GM12878 (cell line): Measurements from ENCODE around the gene FAM200B. TPM values are rescaled to one million over a fixed set of nuclear protein-coding genes. Genes with fewer than 3 reads are reported as not detected.

ENCODE experiments used
- ATAC-seq: fragments of 200-7000 bp; cut with Tn5 transposase; 3 replicates; pipeline ENCODE4 v1.9.1; 2020; ENCODE audit warnings: mild to moderate bottlenecking, moderate library complexity
- BruUV-seq: library from RNA; stranded (reverse); fragments of 400-500 nt; replicated peaks from 2 replicates; lab custom pipeline; 2021; lab: Mats Ljungman, UMichigan
- CTCF ChIA-PET: fragments of 300-600 bp; sonication (Branson Sonifier 250); formaldehyde crosslinking; extraction: SDS; loops from one replicate; lab custom pipeline; 2021; ENCODE audit warnings: inconsistent platforms; lab: Yijun Ruan, JAX
- POLR2A ChIA-PET: fragments of 350-600 bp; formaldehyde crosslinking; extraction: SDS; loops from one replicate; lab custom pipeline; 2021; ENCODE audit warnings: inconsistent platforms; lab: Charles Lee
- RAD21 ChIA-PET: fragments of 300-600 bp; sonication (Branson Sonifier 250); formaldehyde crosslinking; loops from one replicate; lab custom pipeline; 2023; ENCODE audit warnings: antibody characterized with exemption; ENCODE audit not compliant: unreplicated experiment; lab: Charles Lee
- SMC1A ChIA-PET: fragments of 300-600 bp; sonication (Branson Sonifier 250); formaldehyde crosslinking; loops from one replicate; lab custom pipeline; 2023; ENCODE audit not compliant: unreplicated experiment, uncharacterized antibody; lab: Charles Lee
- DNase-seq: peaks from one replicate; pipeline ENCODE4 v3.0.0-alpha.2; 2011; ENCODE audit warnings: low read depth, low spot score
- FAIRE-seq: peaks from 3 replicates; lab custom pipeline; 2011; peaks lifted over from hg19 to GRCh38; lab: Jason Lieb, UNC
- H2AFZ ChIP-seq: 2 replicates; pipeline ENCODE4 v1.6.0; 2011; ENCODE audit warnings: low read depth, low read length, control low read depth; ENCODE audit not compliant: control insufficient read depth
- H3K27ac ChIP-seq: 2 replicates; pipeline ENCODE4 v1.5.1; 2011; ENCODE audit warnings: control low read depth; ENCODE audit not compliant: control insufficient read depth, insufficient read depth
- H3K27me3 ChIP-seq, 2 experiments: replicated peaks in 1 of 2; 2 replicates each; pipeline versions ENCODE4 v1.6.0 to v1.6.1; 2011; ENCODE audit warnings: low read length in 1 of 2; ENCODE audit not compliant: control insufficient read depth in 2 of 2, insufficient read depth in 2 of 2
- H3K36me3 ChIP-seq, 2 experiments: 2 replicates each; pipeline ENCODE4 v1.5.1; 2011; ENCODE audit warnings: low read length in 1 of 2; ENCODE audit not compliant: control insufficient read depth in 2 of 2, insufficient read depth in 2 of 2
- H3K4me1 ChIP-seq: 2 replicates; pipeline ENCODE4 v1.6.1; 2011; ENCODE audit warnings: mild to moderate bottlenecking, low read length, moderate library complexity, mixed read lengths; ENCODE audit not compliant: control insufficient read depth, insufficient read depth
- H3K4me2 ChIP-seq: 2 replicates; pipeline ENCODE4 v1.6.0; 2011; ENCODE audit warnings: control low read depth; ENCODE audit not compliant: control insufficient read depth, insufficient read depth
- H3K4me3 ChIP-seq: fragments of 200-600 bp; sonication (generic); 2 replicates; pipeline ENCODE4 v1.5.1; 2016
- H3K79me2 ChIP-seq: 2 replicates; pipeline ENCODE4 v1.6.0; 2011; ENCODE audit warnings: low read length; ENCODE audit not compliant: control insufficient read depth, insufficient read depth
- H3K9ac ChIP-seq: 2 replicates; pipeline ENCODE4 v1.8.0; 2011; ENCODE audit warnings: low read length, control low read depth, mixed read lengths; ENCODE audit not compliant: control insufficient read depth, insufficient read depth
- H3K9me3 ChIP-seq: replicated peaks from 3 replicates; pipeline ENCODE4 v1.5.1; 2011; ENCODE audit warnings: mild to moderate bottlenecking, low read length; ENCODE audit not compliant: control insufficient read depth, insufficient read depth
- H4K20me1 ChIP-seq: 2 replicates; pipeline ENCODE4 v1.6.0; 2011; ENCODE audit not compliant: control insufficient read depth, insufficient read depth
- CHD4 ChIP-seq: fragments of 200-600 bp; sonication (generic); IDR thresholded peaks from 2 replicates; pipeline ENCODE4 v1.6.1; 2016; ENCODE audit warnings: mild to moderate bottlenecking
- NFIC ChIP-seq: IDR thresholded peaks from 2 replicates; pipeline ENCODE4 v1.6.1; 2012; ENCODE audit warnings: low read depth, mild to moderate bottlenecking, inconsistent platforms, low read length, moderate library complexity
- RCOR1 ChIP-seq: conservative IDR thresholded peaks from 2 replicates; pipeline ENCODE4 v1.6.1; 2012; ENCODE audit warnings: low read depth, low read length, improper control_type of control experiment
- SMC3 ChIP-seq: IDR thresholded peaks from 2 replicates; pipeline ENCODE4 v1.6.1; 2011; ENCODE audit warnings: low read length, improper control_type of control experiment, borderline replicate concordance
- SREBF1 ChIP-seq: IDR thresholded peaks from 2 replicates; pipeline ENCODE4 v1.6.1; 2012; ENCODE audit warnings: mild to moderate bottlenecking, low read length
- WGBS: methylation state at CpG from one replicate; pipeline ENCODE4 v1.1.6; 2016; ENCODE audit warnings: low lambda C conversion rate; ENCODE audit not compliant: insufficient replicate concordance, insufficient coverage; ENCODE audit errors: missing lambda C conversion rate; 5-methylcytosine and 5-hydroxymethylcytosine counted together
- in situ Hi-C: fragments of 300-500 bp; cut with MboI; formaldehyde crosslinking; loops from 9 replicates; pipeline ENCODE4 v1.14.3; 2018; ENCODE audit warnings: mixed read lengths
- intact Hi-C: fragments of 100-400 bp; cut with micrococcal nuclease; formaldehyde crosslinking; loops from one replicate; pipeline ENCODE4 v1.14.2; 2022; ENCODE audit not compliant: unreplicated experiment
- polyA plus RNA-seq, 11 experiments: library from polyadenylated mRNA; depleted of rRNA in 4 of 11; unstranded in 6 of 11; stranded (reverse) in 5 of 11; fragments of >200 nt; fragmentation: Nextera tagmentation in 4 of 11; fragmentation: Illumina TruSeq in 1 of 11; extraction: Ambion mirVana in 4 of 11; extraction: Trizol in 1 of 11; gene quantifications; 1 replicate in 1 of 11; 2 replicates in 10 of 11; pipeline versions ENCODE4 v1.2.1 to v1.2.3, GENCODE V29; 2011 to 2016; ENCODE audit warnings: inconsistent platforms in 2 of 11, missing spikeins in 2 of 11, low read depth in 1 of 11
- total RNA-seq, 4 experiments: library from RNA; depleted of rRNA in 3 of 4; stranded (reverse); fragments of >200 nt in 3 of 4; fragmentation: Illumina TruSeq in 1 of 4; extraction: Trizol in 1 of 4; gene quantifications; 2 replicates each; pipeline versions ENCODE4 v1.2.1 to v1.2.3, GENCODE V29; 2013 to 2021
- TF ChIP-seq, protein P1 (sequence below): IDR thresholded peaks from 2 replicates; pipeline ENCODE4 v1.6.1; 2011; ENCODE audit warnings: low read depth, mild to moderate bottlenecking, low read length, moderate library complexity, borderline replicate concordance; ENCODE audit errors: extremely low read depth
- TF ChIP-seq, protein P2 (sequence below): fragments of 450-650 bp; IDR thresholded peaks from 2 replicates; pipeline ENCODE4 v1.6.1; 2017; ENCODE audit warnings: low read depth, mild to moderate bottlenecking, moderate library complexity

The FAM200B gene
- total and polyA plus RNA-seq, 10 of the 15 experiments (the other 5 are each of a cell fraction or from before 2014, with no cell fraction given) = 13.8 to 48.5 (median 25.5) TPM

DNA sequence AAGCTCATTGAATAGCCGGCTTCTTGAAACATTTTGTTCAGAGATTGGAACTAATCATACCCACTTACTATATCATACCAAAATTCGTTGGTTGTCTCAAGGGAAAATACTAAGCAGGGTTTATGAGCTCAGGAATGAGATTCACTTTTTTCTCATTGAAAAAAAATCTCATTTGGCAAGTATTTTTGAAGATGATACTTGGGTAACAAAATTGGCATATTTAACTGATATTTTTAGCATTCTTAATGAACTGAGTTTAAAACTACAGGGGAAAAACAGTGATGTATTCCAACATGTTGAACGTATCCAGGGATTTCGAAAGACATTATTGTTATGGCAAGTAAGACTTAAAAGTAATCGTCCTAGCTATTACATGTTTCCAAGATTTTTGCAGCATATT lies 6.4 kb downstream of the FAM200B start:
- TF ChIP-seq SMC3 (no peak), RCOR1 (no peak), NFIC (no peak), SREBF1 (no peak), CHD4 (no peak)
- TF ChIP-seq, protein P1, sequence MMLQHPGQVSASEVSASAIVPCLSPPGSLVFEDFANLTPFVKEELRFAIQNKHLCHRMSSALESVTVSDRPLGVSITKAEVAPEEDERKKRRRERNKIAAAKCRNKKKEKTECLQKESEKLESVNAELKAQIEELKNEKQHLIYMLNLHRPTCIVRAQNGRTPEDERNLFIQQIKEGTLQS = no peak
- TF ChIP-seq, protein P2, sequence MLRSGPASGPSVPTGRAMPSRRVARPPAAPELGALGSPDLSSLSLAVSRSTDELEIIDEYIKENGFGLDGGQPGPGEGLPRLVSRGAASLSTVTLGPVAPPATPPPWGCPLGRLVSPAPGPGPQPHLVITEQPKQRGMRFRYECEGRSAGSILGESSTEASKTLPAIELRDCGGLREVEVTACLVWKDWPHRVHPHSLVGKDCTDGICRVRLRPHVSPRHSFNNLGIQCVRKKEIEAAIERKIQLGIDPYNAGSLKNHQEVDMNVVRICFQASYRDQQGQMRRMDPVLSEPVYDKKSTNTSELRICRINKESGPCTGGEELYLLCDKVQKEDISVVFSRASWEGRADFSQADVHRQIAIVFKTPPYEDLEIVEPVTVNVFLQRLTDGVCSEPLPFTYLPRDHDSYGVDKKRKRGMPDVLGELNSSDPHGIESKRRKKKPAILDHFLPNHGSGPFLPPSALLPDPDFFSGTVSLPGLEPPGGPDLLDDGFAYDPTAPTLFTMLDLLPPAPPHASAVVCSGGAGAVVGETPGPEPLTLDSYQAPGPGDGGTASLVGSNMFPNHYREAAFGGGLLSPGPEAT = no peak
- no peak overlapping the region for H3K4me2 ChIP-seq
- intact Hi-C loops = no loop called here
- in situ Hi-C loops = no loop called here
- POLR2A ChIA-PET = interaction anchor here (0.6 to 1.3 kb wide), 4 partner anchors 8 to 43 kb away, joined by 3 to 9 read pairs (median 4); no protein-coding TSS in a partner anchor
- SMC1A ChIA-PET = interaction anchor here (0.7 to 1.7 kb wide), 3 partner anchors 15 to 220 kb away, joined by 3 to 5 read pairs (median 3); no protein-coding TSS in a partner anchor
- DNase-seq (no peak), ATAC-seq (no peak), FAIRE-seq (no peak)
- no peak overlapping the region for H3K9ac ChIP-seq
- peaks cover 12% of the 10 kb centered on the region for H3K79me2 ChIP-seq
- no peaks in the 10 kb centered on the region for H4K20me1 ChIP-seq
- H3K4me3 ChIP-seq = no peak overlapping the region
- no peak overlapping the region for H2AFZ ChIP-seq
- no TSS peak for BruUV-seq
- RAD21 ChIA-PET = interaction anchor here (0.6 kb wide), 1 partner anchor 338 kb away, joined by 3 read pairs; no protein-coding TSS in a partner anchor
- CTCF ChIA-PET = interaction anchor here (0.6 to 1.9 kb wide), 4 partner anchors 118 to 748 kb away, joined by 3 to 4 read pairs (median 3); no protein-coding TSS in a partner anchor
- 0 out of 2 replicates have a peak, but pooled peaks cover under 1% of the 10 kb centered on the region for H3K4me1 ChIP-seq
- no peak overlapping the region for H3K27ac ChIP-seq
- WGBS = 89% methylated on average over 5 of the region's 5 CpGs
- H3K36me3 ChIP-seq = 0 out of 4 replicates have a peak, but pooled peaks cover 0 to 4% of the 10 kb centered on the region in 2 experiments
- no peaks in the 10 kb centered on the region for H3K9me3 ChIP-seq
- H3K27me3 ChIP-seq = no peaks in the 10 kb centered on the region
